Subcutaneous adipose tissue (tissue), 4 donors: ENCODE results near the gene MUC5B. TPM values are rescaled to one million over a fixed set of nuclear protein-coding genes. Genes with fewer than 3 reads are reported as not detected.

ENCODE experiments used
- CTCF ChIP-seq: fragments of 450-650 bp; IDR thresholded peaks from one replicate; pipeline ENCODE4 v1.5.1; 2016; ENCODE audit warnings: low read depth, mild to moderate bottlenecking, control low read depth, antibody characterized with exemption, moderate library complexity
- total RNA-seq, 4 donors: library from RNA; depleted of rRNA; stranded (reverse); fragments of >200 nt; gene quantifications; one replicate each; pipeline ENCODE4 v1.1.0, GENCODE V29; 2016

The MUC5B gene
- total RNA-seq, 4 donors from 2014 or later, result not detected

GRCh38 chr11:1226226-1226985, 3.5 kb downstream of the MUC5B start:
- TF ChIP-seq CTCF, result no peak

GRCh38 chr11:1226986-1227550, 4.2 kb downstream of the MUC5B start:
- TF ChIP-seq CTCF, result no peak

GRCh38 chr11:1227551-1228100, 4.8 kb downstream of the MUC5B start:
- no peak for TF ChIP-seq CTCF

GRCh38 chr11:1228101-1228821, 5.4 kb downstream of the MUC5B start:
- TF ChIP-seq CTCF, result no peak

GRCh38 chr11:1228921-1229451, 6.1 kb downstream of the MUC5B start:
- no peak for TF ChIP-seq CTCF

- no peak for TF ChIP-seq CTCF
Observed at GRCh38 chr11:1229471-1230120, 6.7 kb downstream of the MUC5B start.
